Body of pancreas (tissue), 4 donors: Measurements from ENCODE around the gene CD248. TPM values are rescaled to one million over a fixed set of nuclear protein-coding genes. Genes with fewer than 3 reads are reported as not detected.

Experiments used
- ATAC-seq: fragments of 150-250 bp; one replicate; pipeline ENCODE4 v1.9.1; 2016
- DNase-seq, 4 donors: peaks; one replicate each; pipeline ENCODE4 v3.0.0-alpha.2; 2019
- H3K27ac ChIP-seq, 4 donors: fragments of 200-600 bp; sonication (generic); 1 replicate in 3 of 4; 2 replicates in 1 of 4; pipeline versions ENCODE4 v1.5.1 to v1.6.1; 2016 to 2019; ENCODE audit warnings: mild to moderate bottlenecking in 1 of 4, mixed read lengths in 1 of 4, moderate library complexity in 1 of 4
- H3K27me3 ChIP-seq, 2 donors: fragments of 200-600 bp; sonication (generic); one replicate each; pipeline ENCODE4 v1.6.0; 2016; ENCODE audit warnings: mild to moderate bottlenecking in 1 of 2
- H3K36me3 ChIP-seq, 2 donors: fragments of 200-600 bp; sonication (generic); replicated peaks in 1 of 2; 2 replicates each; pipeline ENCODE4 v1.5.1; 2016; ENCODE audit warnings: low read depth in 2 of 2; ENCODE audit not compliant: insufficient read depth in 1 of 2
- H3K4me1 ChIP-seq: fragments of 200-600 bp; sonication (generic); one replicate; pipeline ENCODE4 v1.6.0; 2016
- H3K4me3 ChIP-seq, 2 donors: fragments of 200-600 bp; sonication (generic); 1 replicate in 1 of 2; 2 replicates in 1 of 2; pipeline ENCODE4 v1.5.1; 2016 to 2019
- H3K9me3 ChIP-seq, 3 donors: fragments of 200-600 bp; sonication (generic); 1 replicate in 2 of 3; 2 replicates in 1 of 3; pipeline ENCODE4 v1.5.1; 2016
- POLR2A ChIP-seq, 3 donors: fragments of 450-650 bp; IDR thresholded peaks; one replicate each; pipeline ENCODE4 v1.6.1; 2016; ENCODE audit warnings: antibody characterized with exemption in 3 of 3, mild to moderate bottlenecking in 2 of 3
- WGBS, 2 donors: methylation state at CpG; one replicate each; pipeline ENCODE4 v1.1.5; 2017; 5-methylcytosine and 5-hydroxymethylcytosine counted together
- intact Hi-C: fragments of 100-400 bp; cut with DNase I; formaldehyde crosslinking; loops from one replicate; pipeline ENCODE4 v1.15.1; 2023
- total RNA-seq, 2 donors: library from RNA; depleted of rRNA; stranded (reverse); fragments of >200 nt; gene quantifications; one replicate each; pipeline ENCODE4 v1.1.0, GENCODE V29; 2016
- TF ChIP-seq, protein P1 (sequence below), 7 experiments: fragments of 450-650 bp in 4 of 7; fragments of 200-600 bp in 3 of 7; sonication (generic) in 3 of 7; IDR thresholded peaks; one replicate each; pipeline ENCODE4 v1.5.1; 2016 to 2019; ENCODE audit warnings: antibody characterized with exemption in 7 of 7

Gene CD248
- total RNA-seq, 2 donors from 2014 or later, result 10.6 to 86.0 TPM

GRCh38 chr11:66286699-66287098 lies 30.1 kb downstream of the CD248 start:
- Histone ChIP-seq H3K4me3 (no peak overlapping the region), H3K4me1 (peaks cover 40% of the 10 kb centered on the region), H3K9me3 (no peaks in the 10 kb centered on the region), H3K36me3 (peaks cover 0 to 2% of the 10 kb centered on the region in 2 donors), H3K27ac (no peak overlapping the region), H3K27me3 (no peaks in the 10 kb centered on the region)
- no peak for ATAC-seq
- intact Hi-C loops, result no loop called here
- 70 to 86% methylated on average over 2 to 5 of the region's 5 CpGs for WGBS, 2 donors
- TF ChIP-seq, protein P1, sequence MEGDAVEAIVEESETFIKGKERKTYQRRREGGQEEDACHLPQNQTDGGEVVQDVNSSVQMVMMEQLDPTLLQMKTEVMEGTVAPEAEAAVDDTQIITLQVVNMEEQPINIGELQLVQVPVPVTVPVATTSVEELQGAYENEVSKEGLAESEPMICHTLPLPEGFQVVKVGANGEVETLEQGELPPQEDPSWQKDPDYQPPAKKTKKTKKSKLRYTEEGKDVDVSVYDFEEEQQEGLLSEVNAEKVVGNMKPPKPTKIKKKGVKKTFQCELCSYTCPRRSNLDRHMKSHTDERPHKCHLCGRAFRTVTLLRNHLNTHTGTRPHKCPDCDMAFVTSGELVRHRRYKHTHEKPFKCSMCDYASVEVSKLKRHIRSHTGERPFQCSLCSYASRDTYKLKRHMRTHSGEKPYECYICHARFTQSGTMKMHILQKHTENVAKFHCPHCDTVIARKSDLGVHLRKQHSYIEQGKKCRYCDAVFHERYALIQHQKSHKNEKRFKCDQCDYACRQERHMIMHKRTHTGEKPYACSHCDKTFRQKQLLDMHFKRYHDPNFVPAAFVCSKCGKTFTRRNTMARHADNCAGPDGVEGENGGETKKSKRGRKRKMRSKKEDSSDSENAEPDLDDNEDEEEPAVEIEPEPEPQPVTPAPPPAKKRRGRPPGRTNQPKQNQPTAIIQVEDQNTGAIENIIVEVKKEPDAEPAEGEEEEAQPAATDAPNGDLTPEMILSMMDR (IDR thresholded peaks at IDR 0.05), result no peak
- TF ChIP-seq POLR2A (IDR thresholded peaks at IDR 0.05), result no peak
- no peak for DNase-seq

- H3K36me3 ChIP-seq, result peaks cover 0 to 2% of the 10 kb centered on the region in 2 donors
- intact Hi-C loops, result no loop called here
- H3K27me3 ChIP-seq, result no peaks in the 10 kb centered on the region
- H3K27ac ChIP-seq, result no peak overlapping the region
- H3K4me3 ChIP-seq, result no peak overlapping the region
- no peaks in the 10 kb centered on the region for H3K9me3 ChIP-seq
- H3K4me1 ChIP-seq, result peaks cover 32% of the 10 kb centered on the region
- 71 to 73% methylated on average over 7 to 12 of the region's 13 CpGs for WGBS, 2 donors
- no peak for ATAC-seq
- TF ChIP-seq POLR2A (IDR thresholded peaks at IDR 0.05), result no peak
- TF ChIP-seq, protein P1 (IDR thresholded peaks at IDR 0.05), result no peak
- no peak for DNase-seq
These were observed 31.4 kb downstream of the CD248 start for GRCh38 chr11:66285250-66285947.

DNA sequence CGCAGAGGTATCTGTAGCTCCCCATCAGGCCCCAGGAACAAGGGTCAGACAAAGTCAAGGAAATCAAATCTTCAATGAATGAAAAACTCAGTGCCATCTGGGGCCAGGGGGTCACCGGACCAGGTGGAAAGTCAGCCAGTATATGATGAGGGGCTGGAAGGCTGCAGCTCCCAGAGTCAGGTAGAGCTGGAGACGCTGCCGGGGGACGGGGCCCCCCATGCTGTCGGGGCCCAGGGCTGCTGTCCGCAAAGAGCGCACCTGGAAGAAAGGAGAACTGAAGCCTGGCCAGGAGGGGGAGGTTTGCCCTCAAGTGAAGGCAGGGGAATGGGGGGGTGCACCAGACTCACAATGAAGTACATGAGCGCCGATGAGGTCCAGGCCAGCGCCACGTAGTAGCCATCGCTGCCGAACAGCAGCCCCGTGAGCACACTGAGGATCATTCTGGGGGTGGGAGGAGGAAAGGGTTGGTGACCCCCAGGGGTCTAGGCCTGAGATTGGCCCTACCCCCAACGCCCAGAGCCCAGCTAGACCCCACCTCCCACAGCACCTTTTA lies 32.2 kb downstream of the CD248 start:
- H3K27ac ChIP-seq, result no peak overlapping the region
- H3K36me3 ChIP-seq, result peaks cover 0 to 2% of the 10 kb centered on the region in 2 donors
- 93 to 95% methylated on average over 10 to 16 of the region's 16 CpGs for WGBS, 2 donors
- intact Hi-C loops, result no loop called here
- H3K4me3 ChIP-seq, result no peak overlapping the region
- peaks cover 24% of the 10 kb centered on the region for H3K4me1 ChIP-seq
- TF ChIP-seq POLR2A (IDR thresholded peaks at IDR 0.05), result no peak
- ATAC-seq, result no peak
- no peaks in the 10 kb centered on the region for H3K27me3 ChIP-seq
- no peaks in the 10 kb centered on the region for H3K9me3 ChIP-seq
- DNase-seq, result no peak

- H3K27ac ChIP-seq, result no peak overlapping the region
- H3K4me3 ChIP-seq, result no peak overlapping the region
- TF ChIP-seq, protein P1 (IDR thresholded peaks at IDR 0.05), result no peak
- no peak for TF ChIP-seq POLR2A (IDR thresholded peaks at IDR 0.05)
- no peaks in the 10 kb centered on the region for H3K27me3 ChIP-seq
- H3K9me3 ChIP-seq, result no peaks in the 10 kb centered on the region
- DNase-seq (no peak), ATAC-seq (no peak)
- WGBS, 2 donors, result 67 to 85% methylated on average over 1 to 12 of the region's 14 CpGs
- H3K4me1 ChIP-seq, result peaks cover 23% of the 10 kb centered on the region
- intact Hi-C loops, result no loop called here
- peaks cover 0 to 2% of the 10 kb centered on the region in 2 donors for H3K36me3 ChIP-seq
These were observed 33.3 kb downstream of the CD248 start for GRCh38 chr11:66283461-66284105.
